Glomerular endothelial cell (primary cell): ENCODE data around the gene ALAS1. TPM values are rescaled to one million over a fixed set of nuclear protein-coding genes. Genes with fewer than 3 reads are reported as not detected.

ENCODE experiments used
- DNase-seq: peaks from one replicate; pipeline ENCODE4 v3.0.0-alpha.2; 2011; ENCODE audit warnings: low read depth, low spot score; ENCODE audit errors: extremely low read depth
- total RNA-seq: library from RNA; depleted of rRNA; stranded (reverse); fragments of >200 nt; gene quantifications from 2 replicates; pipeline ENCODE4 v1.2.3, GENCODE V29; 2015

ALAS1 gene
- total RNA-seq, 1 donor from 2014 or later = 69.8 TPM

DNA sequence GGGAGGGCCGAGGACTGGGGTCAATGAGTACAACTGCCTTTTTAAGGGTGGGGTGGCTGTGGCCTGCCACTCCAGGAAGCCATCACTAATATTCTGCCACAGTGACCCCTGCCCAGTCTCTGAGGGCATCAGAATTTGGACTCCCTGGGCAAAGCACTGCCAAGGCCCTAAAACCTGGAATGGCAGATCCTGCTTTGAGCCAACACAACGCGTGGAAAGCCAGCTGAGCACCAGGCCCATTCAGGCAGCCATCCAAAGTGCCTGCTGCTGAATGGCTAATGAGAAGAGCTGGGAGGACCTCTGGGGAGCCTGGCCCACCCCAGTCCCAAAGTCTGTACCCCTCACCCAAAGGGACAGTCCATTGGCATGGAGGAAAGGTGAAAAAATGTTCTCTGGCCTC is 36.0 kb downstream of the ALAS1 start:
- DNase-seq = no peak

DNA sequence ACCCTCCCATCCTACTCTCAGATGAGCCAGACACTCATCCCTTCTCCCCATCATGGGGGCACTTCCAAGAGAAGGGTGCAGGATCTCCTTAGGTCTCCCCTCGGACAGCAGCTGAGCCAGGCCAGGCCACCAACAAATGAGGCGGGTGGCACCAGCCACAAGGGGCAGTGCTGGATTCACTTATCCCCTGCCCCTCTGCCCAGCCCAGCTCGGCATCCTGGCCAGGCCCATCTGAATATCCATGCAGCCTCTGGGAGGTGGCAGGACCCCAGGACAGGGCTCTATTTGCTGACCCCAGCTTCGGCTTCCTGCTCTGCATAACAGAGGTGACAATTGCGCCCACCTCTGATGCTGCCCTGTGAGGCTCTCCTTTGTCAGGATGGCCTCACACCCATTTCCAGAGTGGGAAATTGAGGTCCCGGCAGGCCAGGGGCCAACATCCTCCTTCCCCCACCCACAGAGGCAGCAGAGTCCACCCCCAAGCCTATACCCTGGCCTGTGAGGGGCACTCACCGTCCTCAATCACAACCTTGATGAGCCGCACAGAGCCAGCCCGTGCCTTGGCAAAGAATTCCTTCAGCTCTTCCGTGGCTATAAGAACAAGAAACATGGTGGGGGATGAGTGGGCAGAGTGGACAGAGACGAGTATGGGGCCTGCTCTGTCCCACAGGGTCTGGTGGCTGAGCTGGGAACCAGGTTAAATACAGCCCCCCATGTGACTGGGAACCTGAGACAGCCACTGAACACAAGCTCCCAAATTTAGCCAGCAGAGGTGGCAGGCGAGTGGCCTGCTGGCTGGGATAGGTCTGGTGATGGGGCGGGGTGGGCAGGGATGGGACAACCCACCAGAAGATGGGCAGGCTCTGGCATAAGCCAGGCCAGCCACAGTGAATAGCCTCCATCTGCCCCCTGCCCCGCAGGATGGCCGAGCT is 36.8 kb downstream of the ALAS1 start:
- no peak for DNase-seq

DNA sequence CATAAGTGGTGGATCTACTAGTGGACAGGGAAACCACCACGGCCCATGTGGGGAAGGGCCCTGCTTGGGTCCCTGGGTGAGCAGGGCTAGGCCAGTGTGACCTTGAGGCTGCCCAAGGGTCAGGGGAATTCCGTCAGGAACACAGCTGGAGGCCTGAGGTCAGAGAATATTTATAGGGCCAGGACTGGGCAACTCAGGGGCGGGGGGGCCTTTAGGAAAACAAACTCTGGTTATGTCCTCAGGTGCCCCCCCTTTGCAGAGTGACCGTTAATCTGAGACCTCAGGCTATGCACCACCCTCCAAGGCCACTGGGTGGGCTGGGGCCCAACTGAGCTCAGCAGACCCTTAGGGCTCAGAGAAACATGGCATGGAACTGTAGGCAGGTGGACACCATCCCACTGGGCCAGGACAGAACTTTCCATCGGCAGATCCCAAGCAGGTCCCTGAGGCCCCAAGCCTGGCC is 38.5 kb downstream of the ALAS1 start:
- DNase-seq = no peak

DNA sequence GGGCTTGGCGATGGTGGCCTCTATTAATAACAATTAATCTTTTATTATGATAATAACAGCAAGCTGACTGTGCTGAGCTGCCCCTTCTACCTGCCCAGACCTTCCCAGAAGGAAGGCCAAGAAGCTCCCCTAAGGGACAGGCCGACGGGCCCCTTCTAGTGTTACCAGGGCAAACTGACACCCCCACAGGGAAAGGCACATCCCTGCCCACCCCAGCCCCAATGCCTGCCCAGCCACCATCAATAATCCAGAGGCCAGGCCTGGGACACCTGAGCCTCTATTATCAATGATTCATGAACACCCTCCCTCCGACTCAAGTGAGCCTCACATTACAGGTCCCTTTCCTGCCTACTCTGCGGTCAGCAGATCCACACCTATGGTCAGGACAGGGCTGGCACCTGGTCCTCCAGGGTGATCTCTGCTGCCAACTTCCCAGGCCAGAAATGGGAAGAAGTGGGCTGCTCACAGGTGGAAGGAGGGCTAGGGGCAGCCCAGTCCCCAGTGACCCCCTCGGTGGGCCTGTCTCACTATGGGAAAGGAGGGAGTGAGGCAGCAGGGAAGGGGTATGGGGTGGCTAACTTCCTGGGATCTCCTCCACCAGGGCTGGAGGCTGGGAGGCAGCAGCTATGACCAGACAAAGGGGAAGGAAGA is 39.2 kb downstream of the ALAS1 start:
- DNase-seq = no peak

DNA sequence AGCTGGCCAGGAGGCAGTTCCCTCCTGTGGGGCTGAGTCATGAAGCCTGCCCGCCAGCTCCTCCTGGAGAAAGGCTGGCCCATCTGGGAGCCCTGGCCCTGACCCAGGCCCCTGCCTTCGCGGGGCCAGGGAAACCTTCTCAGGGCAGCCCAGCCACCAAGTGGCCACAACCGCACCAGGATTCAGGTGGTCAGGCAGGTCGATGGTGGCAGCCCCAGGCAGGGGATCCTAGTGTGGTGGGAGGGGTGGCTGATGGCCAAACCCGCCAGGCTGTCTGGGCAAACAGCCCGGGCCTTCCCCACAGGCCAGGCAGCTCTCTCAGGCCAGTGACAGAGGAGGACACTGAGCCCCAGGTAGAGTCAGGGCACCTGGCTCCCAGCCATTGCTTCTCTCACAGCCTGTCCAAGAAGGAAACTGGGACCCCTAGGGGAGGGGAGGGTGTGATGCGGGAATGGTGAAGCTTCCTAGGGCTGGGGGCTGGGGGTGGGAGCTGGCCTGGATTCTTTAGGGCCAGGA is 39.8 kb downstream of the ALAS1 start:
- DNase-seq = no peak

GRCh38 chr3:52238193-52238760 is 40.3 kb downstream of the ALAS1 start:
- DNase-seq = no peak

DNA sequence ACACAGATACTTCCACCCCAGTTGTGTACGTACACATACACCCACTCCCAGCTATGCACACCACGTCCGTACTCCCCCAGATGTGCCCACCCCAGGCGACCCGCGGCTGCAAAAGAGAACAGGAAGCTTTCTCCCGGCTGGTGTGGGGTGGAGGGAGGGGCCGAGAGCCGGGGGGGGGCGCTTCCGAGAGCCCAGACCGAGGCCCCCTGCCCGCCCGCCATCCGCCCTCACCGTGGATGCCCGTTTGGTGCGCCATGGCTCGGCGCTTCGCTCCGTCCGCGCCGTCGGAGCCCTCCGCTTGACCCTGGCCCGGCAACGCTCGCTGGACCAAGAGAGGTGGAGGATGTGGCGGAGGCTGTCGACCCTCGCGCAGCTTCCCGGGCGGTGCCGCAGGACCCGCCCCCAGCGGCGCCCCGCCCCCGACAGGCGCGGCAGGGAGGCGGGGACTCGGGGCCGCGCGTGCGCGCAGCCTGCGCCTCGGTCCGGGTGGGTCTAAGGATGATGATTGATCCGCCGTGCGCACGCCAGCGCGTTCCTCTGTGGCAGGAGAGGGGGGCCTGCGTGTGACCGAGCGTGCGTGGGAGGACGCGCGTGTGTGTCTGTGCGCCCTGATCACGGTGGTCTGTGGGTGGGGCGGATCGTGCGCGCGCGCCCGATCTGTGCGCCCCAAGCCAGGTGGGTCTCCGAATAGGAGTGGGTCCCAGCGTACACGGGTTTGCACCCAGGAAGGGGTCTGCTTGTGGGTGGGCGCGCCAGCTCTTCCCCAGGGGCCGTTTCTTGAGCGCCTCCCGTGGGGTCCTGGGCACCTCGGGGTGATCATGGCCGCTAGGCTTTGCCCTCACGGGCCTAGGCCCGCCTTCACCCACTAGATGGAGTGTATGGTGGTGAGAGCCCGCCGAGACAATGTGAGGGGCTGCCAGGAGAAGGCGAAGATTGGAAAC is 41.1 kb downstream of the ALAS1 start, which contains the start of gene TWF2:
Gene TWF2, minus strand, starts transcription at position 398 of the 941 bp plus-strand sequence. Its CDS starts 142 bp downstream, at position 256.
- no peak for DNase-seq

DNA sequence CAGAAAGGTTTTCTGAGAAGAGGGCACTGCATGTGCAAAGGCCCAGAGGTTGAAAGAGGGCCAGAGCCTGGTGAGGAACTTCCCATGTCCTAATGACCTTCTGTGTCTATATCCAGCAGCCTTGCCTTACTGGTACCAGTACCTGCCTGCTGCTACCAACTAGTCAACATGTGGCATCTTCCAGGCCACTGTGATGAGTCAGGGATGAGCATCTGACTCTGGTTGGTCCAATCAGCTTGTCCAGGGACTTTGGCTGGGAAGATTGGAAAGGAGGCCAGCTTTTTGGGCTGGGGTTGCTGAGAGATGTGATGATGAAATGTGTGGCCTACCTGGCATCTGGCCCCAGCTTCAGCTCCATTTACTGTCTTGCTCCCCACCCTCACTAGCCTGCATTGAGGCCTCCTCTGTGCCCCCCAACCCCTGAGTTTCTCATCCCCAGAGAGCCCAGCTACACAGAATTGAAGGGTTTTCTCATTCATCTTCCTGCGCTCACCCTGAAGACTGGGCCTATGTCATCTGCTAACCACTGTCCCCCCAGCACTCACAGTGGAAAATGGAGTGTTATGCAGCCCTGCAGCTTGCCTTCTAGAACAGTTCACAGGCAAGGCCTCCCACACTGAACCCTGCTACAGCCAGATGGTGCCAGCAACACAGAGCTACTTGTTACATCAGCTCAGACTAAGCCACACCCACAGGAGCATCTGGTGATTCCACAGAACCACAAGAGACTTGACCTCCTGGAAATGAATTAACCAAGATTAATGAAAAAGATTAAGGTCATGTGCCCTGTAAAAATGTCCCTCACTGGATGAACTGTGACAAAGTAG is 42.3 kb downstream of the ALAS1 start:
- no peak for DNase-seq

DNA sequence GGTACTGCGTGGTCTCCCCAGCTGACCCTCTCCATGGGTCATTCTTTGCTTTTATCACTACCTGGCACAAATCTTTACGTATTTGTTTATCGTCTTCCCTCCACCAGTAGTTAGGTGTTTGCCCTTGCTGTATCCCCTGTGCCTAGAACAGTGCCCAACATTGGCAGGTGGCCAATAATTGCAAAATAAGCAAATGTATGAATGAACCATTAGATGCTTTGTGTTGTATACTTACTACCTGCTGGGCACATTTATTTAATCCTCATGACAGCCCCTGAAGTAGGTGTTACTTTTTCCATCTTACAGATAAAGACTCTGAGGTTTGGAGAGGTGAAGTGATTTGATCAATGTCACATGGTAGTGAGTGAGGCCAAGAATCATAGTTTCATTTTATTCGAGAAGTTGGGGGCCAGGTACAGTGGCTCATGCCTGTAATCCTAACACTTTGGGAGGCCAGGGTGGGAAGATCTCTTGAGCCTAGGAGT is 43.0 kb downstream of the ALAS1 start:
- no peak for DNase-seq

- no peak for DNase-seq
Observed at GRCh38 chr3:52242039-52242438, 44.1 kb downstream of the ALAS1 start.

- no peak for DNase-seq
Observed at GRCh38 chr3:52243791-52244628, 46.0 kb downstream of the ALAS1 start.

DNA sequence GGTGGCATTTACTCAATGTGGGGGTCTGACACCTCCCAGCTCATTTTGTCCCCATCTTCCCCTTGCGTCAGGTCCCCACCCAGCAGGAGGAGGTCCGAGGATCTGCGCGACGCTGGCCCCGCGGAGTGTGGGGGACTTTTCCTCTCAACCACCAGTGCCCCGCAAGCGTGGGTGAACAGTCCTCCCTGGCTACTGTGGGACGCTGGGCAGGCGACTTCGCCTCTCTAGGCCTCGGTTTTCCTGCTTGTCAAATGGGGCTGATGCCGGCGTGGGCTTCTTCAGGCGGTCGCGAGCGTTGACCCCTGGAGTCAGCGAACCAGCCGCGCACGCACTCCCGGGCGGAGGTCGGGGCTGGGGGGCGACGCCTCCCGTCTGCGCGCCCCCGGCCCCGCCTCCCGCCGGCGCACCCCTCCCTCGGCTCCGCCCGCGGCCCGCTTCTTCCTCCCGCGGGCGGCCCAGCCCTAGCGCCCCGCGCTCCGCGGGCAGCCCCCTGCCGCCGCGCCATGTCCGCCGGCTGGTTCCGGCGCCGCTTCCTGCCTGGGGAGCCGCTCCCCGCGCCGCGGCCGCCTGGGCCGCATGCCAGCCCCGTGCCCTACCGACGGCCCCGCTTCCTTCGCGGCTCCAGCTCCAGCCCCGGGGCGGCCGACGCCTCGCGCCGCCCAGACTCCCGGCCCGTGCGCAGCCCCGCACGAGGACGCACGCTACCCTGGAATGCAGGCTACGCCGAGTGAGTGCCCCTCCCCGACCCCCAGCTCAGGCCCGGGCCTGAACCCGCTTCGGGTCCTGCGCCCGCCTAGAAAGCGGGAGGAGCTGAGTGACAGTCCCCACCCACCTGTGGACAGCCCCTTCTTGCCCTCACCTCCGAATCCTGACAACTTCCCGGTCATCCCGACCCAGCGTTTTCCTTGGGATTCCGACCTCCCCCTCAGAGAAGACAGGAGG is 47.6 kb downstream of the ALAS1 start, which contains the start of gene PPM1M:
Gene PPM1M, plus strand, starts transcription at position 438 of the 942 bp plus-strand sequence. Its CDS starts 66 bp downstream, at position 504.
- no peak for DNase-seq

GRCh38 chr3:52246264-52246620 is 48.3 kb downstream of the ALAS1 start:
- DNase-seq = no peak

GRCh38 chr3:52246728-52247408 is 48.9 kb downstream of the ALAS1 start:
- DNase-seq = no peak

- DNase-seq = no peak
Observed at GRCh38 chr3:52247409-52248164, 49.6 kb downstream of the ALAS1 start.

DNA sequence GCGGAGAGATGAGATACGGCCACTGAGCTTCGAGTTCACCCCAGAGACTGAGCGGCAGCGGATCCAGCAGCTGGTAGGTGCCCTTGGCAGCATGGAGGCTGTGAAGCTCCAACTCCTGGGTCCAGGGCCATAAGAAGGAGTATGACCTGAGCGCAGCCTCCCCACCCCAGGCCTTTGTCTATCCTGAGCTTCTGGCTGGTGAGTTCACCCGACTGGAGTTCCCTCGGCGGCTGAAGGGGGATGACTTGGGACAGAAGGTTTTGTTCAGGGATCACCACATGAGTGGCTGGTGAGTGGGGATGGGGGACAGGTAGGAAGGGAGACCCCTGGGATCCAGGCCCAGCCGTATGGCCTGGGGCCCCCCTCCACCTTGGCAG is 50.2 kb downstream of the ALAS1 start:
- DNase-seq = no peak
